ENCODE data around the gene CBX5. TPM values are rescaled to one million over a fixed set of nuclear protein-coding genes. Genes with fewer than 3 reads are reported as not detected.
"Not testable (repeated sequence)": the region's sequence is repeated elsewhere in the genome, so short reads cannot be mapped to it uniquely, and the experiment has no call there.

Gene CBX5
- total RNA-seq, 1 experiment from 2014 or later = 130 TPM

DNA sequence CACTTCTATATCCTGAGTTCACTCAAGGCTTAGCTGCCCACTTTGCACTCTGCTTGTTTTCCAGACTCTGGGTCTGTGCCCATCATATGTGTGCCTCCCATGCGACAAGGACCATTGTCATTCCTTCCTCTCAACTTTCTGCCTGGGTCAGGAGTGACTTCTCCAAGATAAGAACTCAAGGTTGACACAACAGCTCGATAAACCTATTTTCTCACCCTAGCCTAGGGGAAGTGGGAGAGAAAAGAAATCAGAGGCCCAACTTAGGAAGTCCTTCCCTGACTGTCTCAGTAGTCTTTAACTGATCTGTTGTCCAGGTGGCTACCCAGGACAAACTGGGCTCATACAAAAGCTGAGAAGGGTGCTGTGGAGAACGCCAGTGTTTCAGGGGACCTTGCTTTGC is 92.8 kb downstream of the CBX5 start:
- BruUV-seq (replicated peaks) = no TSS peak
- H3K27ac ChIP-seq (ENCODE audit: low read length) = no peak overlapping the region
- in situ Hi-C loops (cut with HindIII; ENCODE audit: low pct_unique_long_range_greater_than_20kb, low sequenced_read_pairs) = loop anchor here (5.0 kb wide), 1 partner anchor 40 kb away; no protein-coding TSS in a partner anchor
- no peak overlapping the region for H3K4me3 ChIP-seq (ENCODE audit: low read depth in 2 of 2, low read length in 2 of 2)
- intact Hi-C loops (cut with micrococcal nuclease; ENCODE audit: unreplicated experiment) = no loop called here
- POLR2A ChIA-PET = no interaction called here
- CTCF ChIA-PET = no interaction called here
- no peaks in the 10 kb centered on the region for H3K27me3 ChIP-seq (ENCODE audit: control insufficient read depth, insufficient read depth, low read length)
- ATAC-seq (no peak), DNase-seq (ENCODE audit: low read depth, low spot score) (no peak)
- H3K36me3 ChIP-seq (ENCODE audit: control insufficient read depth, insufficient read depth, low read length) = no peaks in the 10 kb centered on the region; the same call in 1 of the 2 replicates
- no peaks in the 10 kb centered on the region for H3K9me3 ChIP-seq (ENCODE audit: control insufficient read depth, insufficient read depth, low read depth, low read length)
- TF ChIP-seq SIN3A (IDR thresholded peaks at IDR 0.05; ENCODE audit: borderline replicate concordance, insufficient read depth, low read depth, low read length) (no peak), POLR2AphosphoS5 (IDR thresholded peaks at IDR 0.05; ENCODE audit: low read depth, low read length) (no peak), TCF7L2 (IDR thresholded peaks at IDR 0.05; ENCODE audit: low read depth, low read length) (no peak)
- TF ChIP-seq, protein P1, sequence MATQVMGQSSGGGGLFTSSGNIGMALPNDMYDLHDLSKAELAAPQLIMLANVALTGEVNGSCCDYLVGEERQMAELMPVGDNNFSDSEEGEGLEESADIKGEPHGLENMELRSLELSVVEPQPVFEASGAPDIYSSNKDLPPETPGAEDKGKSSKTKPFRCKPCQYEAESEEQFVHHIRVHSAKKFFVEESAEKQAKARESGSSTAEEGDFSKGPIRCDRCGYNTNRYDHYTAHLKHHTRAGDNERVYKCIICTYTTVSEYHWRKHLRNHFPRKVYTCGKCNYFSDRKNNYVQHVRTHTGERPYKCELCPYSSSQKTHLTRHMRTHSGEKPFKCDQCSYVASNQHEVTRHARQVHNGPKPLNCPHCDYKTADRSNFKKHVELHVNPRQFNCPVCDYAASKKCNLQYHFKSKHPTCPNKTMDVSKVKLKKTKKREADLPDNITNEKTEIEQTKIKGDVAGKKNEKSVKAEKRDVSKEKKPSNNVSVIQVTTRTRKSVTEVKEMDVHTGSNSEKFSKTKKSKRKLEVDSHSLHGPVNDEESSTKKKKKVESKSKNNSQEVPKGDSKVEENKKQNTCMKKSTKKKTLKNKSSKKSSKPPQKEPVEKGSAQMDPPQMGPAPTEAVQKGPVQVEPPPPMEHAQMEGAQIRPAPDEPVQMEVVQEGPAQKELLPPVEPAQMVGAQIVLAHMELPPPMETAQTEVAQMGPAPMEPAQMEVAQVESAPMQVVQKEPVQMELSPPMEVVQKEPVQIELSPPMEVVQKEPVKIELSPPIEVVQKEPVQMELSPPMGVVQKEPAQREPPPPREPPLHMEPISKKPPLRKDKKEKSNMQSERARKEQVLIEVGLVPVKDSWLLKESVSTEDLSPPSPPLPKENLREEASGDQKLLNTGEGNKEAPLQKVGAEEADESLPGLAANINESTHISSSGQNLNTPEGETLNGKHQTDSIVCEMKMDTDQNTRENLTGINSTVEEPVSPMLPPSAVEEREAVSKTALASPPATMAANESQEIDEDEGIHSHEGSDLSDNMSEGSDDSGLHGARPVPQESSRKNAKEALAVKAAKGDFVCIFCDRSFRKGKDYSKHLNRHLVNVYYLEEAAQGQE (IDR thresholded peaks at IDR 0.05; ENCODE audit: insufficient read depth in 1 of 2, low read depth in 2 of 2, low read length in 1 of 2) = no peak
- TF ChIP-seq, protein P2, sequence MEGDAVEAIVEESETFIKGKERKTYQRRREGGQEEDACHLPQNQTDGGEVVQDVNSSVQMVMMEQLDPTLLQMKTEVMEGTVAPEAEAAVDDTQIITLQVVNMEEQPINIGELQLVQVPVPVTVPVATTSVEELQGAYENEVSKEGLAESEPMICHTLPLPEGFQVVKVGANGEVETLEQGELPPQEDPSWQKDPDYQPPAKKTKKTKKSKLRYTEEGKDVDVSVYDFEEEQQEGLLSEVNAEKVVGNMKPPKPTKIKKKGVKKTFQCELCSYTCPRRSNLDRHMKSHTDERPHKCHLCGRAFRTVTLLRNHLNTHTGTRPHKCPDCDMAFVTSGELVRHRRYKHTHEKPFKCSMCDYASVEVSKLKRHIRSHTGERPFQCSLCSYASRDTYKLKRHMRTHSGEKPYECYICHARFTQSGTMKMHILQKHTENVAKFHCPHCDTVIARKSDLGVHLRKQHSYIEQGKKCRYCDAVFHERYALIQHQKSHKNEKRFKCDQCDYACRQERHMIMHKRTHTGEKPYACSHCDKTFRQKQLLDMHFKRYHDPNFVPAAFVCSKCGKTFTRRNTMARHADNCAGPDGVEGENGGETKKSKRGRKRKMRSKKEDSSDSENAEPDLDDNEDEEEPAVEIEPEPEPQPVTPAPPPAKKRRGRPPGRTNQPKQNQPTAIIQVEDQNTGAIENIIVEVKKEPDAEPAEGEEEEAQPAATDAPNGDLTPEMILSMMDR (IDR thresholded peaks at IDR 0.05) = no peak
- H3K4me1 ChIP-seq (ENCODE audit: control insufficient read depth, insufficient read depth, low read length) = peaks cover 13% of the 10 kb centered on the region; the same call in 1 of the 2 replicates

DNA sequence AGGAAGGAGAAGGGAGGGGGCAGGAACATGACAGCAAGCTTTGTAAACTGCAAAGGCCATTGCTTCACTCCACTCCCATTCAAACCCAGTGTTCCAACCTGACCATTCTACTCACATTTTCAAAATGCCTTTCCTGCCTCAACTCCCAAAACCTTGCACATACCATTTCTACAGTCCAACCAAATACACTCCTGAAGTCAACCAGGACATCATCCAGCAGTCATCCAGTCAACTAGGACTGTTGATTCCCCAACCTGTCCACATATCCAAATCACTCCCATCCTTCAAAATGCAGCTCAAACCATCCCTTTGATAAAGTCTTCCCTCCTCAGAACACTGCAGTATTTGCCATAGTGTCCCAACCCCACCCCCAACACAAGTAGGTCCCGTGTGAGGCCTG is 94.0 kb downstream of the CBX5 start:
- ChIA-PET CTCF (interaction anchor here (0.7 kb wide), 1 partner anchor 52 kb away, joined by 5 read pairs; no protein-coding TSS in a partner anchor), POLR2A (no interaction called here)
- H3K4me1 ChIP-seq (ENCODE audit: control insufficient read depth, insufficient read depth, low read length) = peaks cover 5% of the 10 kb centered on the region; the same call in 1 of the 2 replicates
- no TSS peak for BruUV-seq (replicated peaks)
- intact Hi-C loops (cut with micrococcal nuclease; ENCODE audit: unreplicated experiment) (no loop called here), in situ Hi-C loops (cut with HindIII; ENCODE audit: low pct_unique_long_range_greater_than_20kb, low sequenced_read_pairs) (loop anchor here (5.0 kb wide), 1 partner anchor 39 kb away; no protein-coding TSS in a partner anchor)
- TF ChIP-seq TCF7L2 (IDR thresholded peaks at IDR 0.05; ENCODE audit: low read depth, low read length) (no peak), POLR2AphosphoS5 (IDR thresholded peaks at IDR 0.05; ENCODE audit: low read depth, low read length) (no peak)
- TF ChIP-seq, protein P2 (IDR thresholded peaks at IDR 0.05) = no peak
- H3K27ac ChIP-seq (ENCODE audit: low read length) = no peak overlapping the region
- H3K9me3 ChIP-seq (ENCODE audit: control insufficient read depth, insufficient read depth, low read depth, low read length) = no peaks in the 10 kb centered on the region
- no peak for DNase-seq (ENCODE audit: low read depth, low spot score)
- no peak overlapping the region for H3K4me3 ChIP-seq (ENCODE audit: low read depth in 2 of 2, low read length in 2 of 2)
- H3K36me3 ChIP-seq (ENCODE audit: control insufficient read depth, insufficient read depth, low read length) = no peaks in the 10 kb centered on the region; the same call in 1 of the 2 replicates
- ATAC-seq = no peak
- no peaks in the 10 kb centered on the region for H3K27me3 ChIP-seq (ENCODE audit: control insufficient read depth, insufficient read depth, low read length)

DNA sequence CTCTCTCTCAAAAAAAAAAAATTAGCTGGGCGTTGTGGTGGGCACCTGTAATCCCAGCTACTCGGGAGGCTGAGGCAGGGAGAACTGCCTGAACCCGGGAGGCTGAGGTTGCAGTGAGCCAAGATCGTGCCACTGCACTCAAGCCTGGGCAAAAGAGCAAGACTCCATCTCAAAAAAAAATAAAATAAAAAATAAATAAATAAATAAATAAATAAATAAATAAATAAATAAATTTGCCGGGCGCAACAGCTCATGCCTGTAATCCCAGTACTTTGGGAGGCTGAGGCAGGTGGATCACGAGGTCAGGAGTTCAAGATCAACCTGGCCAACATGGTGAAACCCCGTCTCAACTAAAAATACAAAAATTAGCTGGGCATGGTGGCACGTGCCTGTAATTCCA is 94.6 kb downstream of the CBX5 start:
- H3K4me3 ChIP-seq (ENCODE audit: low read depth in 2 of 2, low read length in 2 of 2); H3K36me3 ChIP-seq (ENCODE audit: control insufficient read depth, insufficient read depth, low read length); H3K4me1 ChIP-seq (ENCODE audit: control insufficient read depth, insufficient read depth, low read length); H3K27ac ChIP-seq (ENCODE audit: low read length); CTCF ChIA-PET; intact Hi-C loops (cut with micrococcal nuclease; ENCODE audit: unreplicated experiment); H3K27me3 ChIP-seq (ENCODE audit: control insufficient read depth, insufficient read depth, low read length); ATAC-seq; H3K9me3 ChIP-seq (ENCODE audit: control insufficient read depth, insufficient read depth, low read depth, low read length); BruUV-seq (replicated peaks); DNase-seq (ENCODE audit: low read depth, low spot score): not testable (repeated sequence)
- POLR2A ChIA-PET = interaction anchor here (0.6 kb wide), 1 partner anchor 167 kb away, joined by 9 read pairs; no protein-coding TSS in a partner anchor
- in situ Hi-C loops (cut with HindIII; ENCODE audit: low pct_unique_long_range_greater_than_20kb, low sequenced_read_pairs) = loop anchor here (5.0 kb wide), 1 partner anchor 38 kb away; no protein-coding TSS in a partner anchor
